Measurements from ENCODE around the gene CYP2F1.

GRCh38 chr19:41154060-41154459 lies 39.8 kb downstream of the CYP2F1 start:
- no peak for TF ChIP-seq ZNF8 (CRISPR knock-in tag; IDR thresholded peaks at IDR 0.05)
- no peak for TF ChIP-seq OSR1 (CRISPR knock-in tag; IDR thresholded peaks at IDR 0.05)
- no peak for TF ChIP-seq GLIS3 (CRISPR knock-in tag; IDR thresholded peaks at IDR 0.05)

All from SK-N-SH treated with all-trans-retinoic acid at 6 μM for 48 hours (cell line).